GM19372 (cell line): ENCODE measurements around the gene CYP2W1.

Source experiments
- ATAC-seq: cut with Tn5 transposase; IDR thresholded peaks from one replicate; pipeline ENCODE4 v1.9.1; 2021; ENCODE audit warnings: mild to moderate bottlenecking, low read depth, moderate library complexity; ENCODE audit not compliant: unreplicated experiment

Gene CYP2W1

DNA sequence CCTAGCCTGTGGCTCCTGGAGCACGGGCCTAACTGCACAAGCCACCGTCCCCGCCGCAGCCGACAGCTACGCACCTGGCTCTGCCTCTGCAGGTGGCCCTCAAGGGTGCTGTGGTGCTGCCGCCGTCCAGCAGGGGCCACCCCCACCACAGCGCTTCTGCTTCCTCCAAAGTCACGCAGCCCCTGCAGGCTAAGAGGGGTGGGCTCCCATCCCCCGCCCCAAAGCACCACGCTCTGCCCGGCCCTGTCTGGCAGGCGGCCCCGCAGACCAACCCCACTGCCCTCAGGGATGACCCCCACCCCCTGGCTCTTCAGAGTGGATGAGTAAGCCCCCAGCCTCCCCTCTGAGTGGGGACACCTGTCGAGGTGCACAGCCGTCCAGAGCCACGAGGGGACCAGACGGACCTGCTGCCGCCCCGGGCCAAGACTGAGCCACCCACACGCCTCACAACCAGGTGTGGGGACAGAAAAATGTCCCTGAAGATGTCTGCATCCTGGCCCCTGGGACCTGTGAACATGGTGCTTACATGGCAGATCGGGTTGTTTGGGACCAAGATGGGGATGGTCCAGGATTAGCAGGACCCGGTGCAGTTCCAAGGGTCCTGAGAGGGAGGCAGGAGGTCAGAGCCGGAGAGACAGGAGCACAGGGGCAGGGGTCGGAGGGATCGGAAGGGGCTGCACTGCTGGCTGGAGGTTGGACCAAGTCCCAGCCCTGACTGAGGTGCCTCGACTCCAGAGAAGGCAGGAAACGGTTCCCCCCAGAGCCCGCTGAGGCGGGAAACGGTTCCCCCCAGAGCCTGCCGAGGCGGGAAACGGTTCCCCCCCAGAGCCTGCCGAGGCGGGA, 19.5 kb upstream of the CYP2W1 start:
- no peak for ATAC-seq

DNA sequence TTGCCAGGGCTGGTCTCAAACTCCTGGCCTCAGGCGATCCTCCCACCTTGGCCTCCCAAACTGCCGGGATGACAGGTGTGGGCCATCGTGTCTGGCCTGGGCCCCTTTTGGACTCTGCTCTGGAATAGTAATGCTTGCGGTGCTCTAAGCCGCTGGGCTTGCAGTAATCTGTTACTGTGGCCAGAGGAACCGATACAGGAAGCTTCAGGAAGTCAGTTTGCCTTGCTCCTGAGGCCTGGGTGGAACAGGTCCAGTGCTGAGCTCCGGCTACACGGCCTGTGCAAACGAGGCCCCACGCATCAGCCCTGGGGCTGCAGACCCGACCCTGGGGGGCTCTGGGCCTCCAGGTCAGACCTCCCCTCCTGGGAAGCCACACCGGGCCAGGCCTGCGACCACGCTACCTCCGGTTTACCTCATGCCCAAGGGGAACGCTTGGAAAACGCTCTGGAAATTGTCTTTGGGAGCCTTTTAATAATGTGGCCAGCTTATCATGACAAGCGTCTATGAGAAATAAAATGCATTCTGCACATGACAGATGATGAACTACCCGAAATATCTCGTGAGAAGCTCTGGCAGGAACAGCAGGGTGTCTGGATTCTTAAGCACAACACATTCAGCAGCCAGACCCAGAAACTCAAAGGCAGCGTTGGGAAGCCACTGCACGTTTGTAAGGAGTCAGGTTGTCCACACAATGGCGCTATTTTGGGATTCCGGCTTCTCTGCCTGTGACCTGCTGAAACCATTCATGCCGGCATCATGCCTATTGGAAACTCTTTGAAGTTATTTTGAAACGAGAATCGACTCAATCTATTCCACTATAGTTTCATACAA, 18.4 kb upstream of the CYP2W1 start:
- no peak for ATAC-seq

DNA sequence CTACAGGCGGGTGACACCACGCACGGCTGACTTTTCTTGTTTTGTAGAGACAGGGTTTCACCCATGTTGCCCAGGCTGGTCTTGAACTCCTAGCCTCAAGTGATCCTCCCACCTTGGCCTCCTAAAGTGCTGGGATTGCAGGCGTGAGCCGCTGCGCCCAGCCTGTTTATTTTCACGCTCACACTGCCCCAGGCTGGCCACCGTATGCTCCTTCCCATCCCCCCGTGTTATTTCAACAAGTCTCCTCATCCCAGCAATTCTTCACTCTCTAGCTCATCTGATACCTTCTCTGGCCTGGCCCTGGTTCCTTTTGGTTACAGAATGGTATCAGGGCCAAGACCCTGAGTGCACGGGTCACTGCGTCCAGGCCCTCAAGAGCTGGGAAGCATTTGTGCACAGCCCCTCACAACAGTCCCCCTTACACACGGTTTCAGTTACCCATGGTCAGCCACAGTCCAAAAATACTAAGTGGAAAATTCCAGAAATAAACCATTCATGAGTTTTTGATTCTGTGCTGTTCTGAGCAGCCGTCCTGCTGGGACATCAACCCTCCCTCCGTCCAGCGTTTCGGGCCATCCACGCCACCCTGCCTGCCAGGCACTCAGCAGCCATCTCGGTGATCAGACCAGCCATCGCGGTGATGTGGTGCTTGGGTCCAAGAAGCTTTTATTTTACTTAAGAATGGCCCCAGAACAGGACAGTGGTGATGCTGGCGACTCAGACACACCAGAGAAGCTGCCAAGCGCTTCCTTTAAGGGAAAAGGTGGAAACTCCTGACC, 16.5 kb upstream of the CYP2W1 start:
- ATAC-seq = no peak

DNA sequence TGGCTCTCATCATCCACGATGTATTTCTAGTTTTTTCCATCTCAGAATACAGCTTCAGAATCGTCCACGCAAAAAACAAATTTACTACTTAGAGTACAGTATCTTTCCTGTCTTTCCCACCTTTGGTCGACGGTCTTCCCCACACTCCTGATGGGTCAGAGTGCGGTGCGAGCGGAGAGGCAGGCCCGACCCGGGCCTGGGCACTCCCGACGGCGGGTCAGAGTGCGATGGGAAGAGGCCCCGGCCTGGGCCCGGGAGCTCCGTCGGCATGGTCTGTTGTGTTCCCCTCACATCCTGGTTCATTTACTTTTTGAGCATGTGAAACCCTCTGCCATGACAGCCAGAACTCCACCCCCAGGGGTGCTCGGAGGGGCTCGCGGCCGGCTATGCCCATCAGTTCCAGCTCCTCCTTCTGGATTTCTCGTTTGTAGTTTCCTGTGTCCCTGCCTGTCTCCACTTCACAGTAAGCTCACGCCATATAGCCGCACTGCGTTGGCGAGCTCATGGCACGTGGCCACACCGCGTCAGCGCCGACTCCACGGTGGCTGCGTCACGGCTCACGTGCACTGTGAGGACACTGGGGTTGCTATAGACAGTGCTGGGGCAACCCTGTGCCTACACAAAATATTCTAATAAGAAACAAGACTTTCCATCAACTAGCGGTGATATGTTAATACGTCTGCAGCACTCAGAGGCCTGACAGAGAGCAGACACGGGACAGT, 15.5 kb upstream of the CYP2W1 start:
- ATAC-seq = no peak

DNA sequence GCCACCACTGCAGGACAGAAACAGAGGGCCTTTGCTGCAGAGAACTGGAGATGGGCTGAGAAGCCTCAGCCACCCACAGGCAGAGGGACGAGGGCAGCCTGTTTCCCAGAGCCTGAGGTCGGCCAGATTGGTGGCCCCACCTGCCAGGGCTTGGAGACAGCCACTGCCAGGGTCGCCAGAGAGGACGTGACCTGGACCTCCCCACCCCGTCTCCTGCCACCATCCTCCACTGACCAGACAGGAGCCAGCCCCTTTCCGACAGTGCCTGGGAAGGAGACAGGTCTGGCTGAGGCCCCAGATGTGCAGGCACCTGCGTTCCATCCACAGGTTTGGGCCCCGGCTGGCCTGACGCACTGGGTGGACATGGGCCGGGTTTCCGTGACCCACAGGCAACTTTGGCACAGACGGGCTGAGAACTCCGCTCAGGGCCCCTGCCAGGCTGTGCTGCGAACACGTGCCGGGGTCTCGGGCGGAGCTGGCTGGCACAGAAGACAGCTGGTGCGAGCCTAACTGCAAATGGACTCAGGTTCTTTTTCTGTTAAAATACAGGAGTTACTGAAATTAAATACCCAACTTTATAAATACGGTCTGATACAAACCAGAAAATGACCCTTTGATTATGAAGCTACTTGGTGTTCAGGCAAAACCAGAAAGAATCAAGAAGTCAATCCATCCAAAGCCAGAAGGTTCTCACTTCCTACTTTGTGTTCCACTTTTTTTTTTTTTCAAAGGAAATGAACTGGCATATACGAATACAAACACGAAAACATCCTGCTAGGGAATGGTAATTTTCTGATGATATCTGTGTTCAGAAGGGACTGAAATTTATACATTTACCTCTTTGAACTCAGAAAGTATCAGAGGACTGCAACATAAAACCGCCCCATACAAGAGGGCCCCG, 14.5 kb upstream of the CYP2W1 start:
- no peak for ATAC-seq

DNA sequence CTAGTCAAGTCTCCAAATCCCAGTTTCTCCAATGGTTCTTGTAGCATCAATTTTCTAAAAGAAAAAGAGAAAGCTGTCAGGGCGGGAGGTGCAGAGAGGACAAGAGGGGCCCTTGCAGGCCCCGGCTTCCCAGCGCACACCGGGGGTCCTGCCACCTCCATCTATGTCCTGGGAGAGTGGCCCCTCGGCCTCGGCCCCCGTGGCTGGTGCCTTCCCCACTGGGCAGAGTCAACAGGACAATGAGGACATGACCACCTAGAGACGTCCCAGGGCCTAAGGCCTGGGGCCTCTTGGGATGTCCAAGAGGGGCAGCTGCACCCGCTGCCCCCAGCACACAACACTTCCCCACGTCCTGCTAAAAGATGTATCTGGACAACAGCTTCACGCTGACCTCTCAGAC, 13.6 kb upstream of the CYP2W1 start:
- no peak for ATAC-seq

DNA sequence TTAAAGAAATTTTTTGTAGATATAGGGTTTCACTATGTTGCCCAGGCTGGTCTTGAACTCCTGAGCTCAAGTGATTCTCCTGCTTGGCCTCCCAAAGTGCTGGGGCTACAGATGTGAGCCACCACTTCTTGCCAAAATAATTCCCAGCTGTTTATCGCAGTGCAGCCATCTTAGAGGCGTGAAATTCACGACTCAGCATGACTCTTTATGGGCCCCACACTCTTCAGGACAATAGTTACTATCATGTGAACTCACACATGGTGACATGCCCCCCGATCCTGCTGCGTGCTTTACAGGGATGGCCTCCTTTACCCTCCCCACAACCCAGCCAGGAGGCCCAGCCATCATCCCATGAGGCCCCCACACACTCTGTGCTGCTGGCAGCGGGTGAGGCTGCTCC, 12.2 kb upstream of the CYP2W1 start:
- ATAC-seq = no peak

DNA sequence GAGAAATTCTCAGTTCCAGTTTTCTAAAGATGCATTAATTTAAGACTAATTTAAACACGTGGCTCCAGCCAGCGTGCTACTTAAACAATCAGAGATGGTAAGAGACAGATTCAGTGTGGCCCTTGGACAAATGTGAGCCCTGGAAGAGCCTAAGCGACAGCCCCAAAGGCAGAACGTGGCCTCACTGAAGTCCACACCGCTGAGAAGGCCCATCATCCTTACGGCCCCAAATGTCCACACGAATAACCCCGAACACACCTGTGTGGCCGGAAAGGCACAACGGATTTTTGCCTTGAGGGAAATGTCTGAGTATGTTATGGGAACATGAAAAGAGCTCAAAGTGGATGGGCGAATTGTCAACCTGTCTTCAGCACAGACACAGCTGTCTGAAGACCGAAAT, 10.9 kb upstream of the CYP2W1 start:
- ATAC-seq = no peak

DNA sequence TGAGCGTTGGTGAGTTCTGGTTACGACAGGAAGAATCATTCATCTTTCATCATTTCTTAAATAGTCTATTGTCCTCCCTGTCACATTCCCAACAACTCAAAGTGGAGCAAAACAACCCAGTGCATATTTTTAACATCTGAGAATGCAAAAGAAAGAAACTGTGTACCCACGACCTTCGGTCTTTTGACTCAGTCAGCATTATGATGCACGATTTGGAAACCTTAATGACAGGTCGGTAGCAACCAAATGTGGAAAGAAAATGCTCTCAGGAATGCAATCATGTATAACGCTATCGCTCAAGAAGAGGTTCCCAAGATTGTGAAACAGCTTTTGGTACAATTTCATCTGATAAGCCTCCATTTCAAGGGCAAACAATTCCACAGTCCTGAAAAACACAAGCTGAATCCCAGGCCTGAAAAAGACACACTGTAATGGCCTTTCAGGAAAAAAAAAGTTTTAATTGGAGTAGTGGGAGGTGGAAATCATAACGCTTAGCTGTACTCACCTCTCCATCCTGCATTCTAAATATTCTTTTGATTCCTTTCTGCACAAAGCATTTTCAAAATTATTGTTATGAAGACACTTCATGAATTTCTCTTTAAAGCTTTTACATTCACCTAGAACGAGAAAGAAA, 10.2 kb upstream of the CYP2W1 start:
- ATAC-seq = no peak

DNA sequence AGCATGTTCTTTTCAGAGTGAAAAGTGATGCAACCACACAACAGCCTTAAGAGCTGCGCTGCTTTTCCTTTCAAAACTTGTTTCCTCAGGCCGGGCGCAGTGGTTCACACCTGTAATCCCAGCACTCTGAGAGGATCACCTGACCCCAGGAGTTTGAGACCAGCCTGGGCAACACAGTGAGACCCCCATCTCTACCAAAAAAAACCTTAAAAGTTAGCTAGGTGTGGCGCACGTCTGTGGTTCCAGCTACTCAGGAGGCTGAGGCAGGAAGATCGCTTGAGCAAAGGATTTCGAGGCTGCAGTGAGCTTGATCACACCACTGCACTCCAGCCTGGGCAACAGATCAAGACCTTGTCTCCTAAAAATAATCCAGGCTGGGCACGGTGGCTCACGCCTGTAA, 9.7 kb upstream of the CYP2W1 start:
- no peak for ATAC-seq

DNA sequence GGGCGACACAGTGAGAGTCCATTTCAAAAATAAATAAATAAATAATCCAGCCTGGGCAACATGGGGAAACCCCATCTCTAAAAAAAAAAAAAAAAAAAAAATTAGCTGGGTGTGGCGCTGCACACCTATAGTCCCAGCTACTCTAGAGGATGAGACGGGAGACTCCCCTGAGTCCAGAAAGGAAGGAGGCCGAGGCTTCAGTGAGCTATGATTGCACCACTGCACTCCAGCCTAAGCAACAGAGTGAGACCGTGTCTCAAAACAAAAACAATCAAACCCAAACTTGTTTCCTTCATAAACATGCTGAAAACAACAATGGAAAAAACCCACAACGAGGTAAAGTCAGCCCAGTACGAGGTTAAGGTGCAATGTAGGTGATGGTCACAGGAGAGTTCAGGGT, 8.8 kb upstream of the CYP2W1 start:
- ATAC-seq = no peak

DNA sequence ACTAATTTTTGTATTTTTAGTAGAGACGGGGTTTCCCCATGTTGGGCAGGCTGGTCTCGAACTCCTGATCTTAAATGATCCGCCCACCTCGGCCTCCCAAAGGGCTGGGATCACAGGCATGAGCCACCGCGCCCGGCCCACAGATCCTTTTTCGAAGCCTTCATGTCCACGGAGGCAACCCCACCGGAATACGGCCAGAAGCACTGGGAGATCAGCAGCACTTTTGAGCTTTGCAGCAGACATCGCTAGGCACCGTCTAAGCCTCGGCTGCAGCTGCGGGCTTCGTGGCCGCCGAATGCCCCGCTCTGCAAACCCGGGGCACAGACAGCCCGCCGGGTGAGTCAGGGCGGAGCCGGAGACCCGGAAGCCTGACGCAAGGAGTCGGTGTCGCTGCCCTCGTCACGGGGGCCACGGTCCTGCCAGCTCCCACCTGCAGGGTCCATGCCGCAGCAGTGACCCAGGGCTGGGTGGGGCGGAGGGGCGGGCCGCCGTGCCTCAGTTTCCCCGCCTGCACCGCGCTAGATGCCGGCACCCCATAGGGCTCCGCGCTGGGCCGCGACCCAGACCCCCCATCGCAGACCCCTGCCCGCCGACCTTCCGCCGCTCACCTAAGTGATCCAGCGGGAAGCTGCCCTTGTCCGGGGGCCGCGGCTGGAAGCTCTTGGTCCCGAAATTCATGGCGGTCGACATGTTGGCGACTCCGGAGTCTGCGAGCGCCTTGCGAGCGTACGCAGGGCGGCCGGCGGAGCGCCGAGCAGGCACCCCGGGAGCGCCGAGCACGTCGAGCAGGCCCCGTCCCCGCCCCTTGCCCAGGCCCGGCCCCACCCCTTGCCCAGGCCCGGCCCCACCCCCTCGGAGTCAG, 7.9 kb upstream of the CYP2W1 start, which contains the start of gene COX19:
Gene COX19, minus strand, starts transcription at position 730 of the 862 bp plus-strand sequence. Its CDS starts 40 bp downstream, at position 690.
- ATAC-seq = peak; percentile 74

DNA sequence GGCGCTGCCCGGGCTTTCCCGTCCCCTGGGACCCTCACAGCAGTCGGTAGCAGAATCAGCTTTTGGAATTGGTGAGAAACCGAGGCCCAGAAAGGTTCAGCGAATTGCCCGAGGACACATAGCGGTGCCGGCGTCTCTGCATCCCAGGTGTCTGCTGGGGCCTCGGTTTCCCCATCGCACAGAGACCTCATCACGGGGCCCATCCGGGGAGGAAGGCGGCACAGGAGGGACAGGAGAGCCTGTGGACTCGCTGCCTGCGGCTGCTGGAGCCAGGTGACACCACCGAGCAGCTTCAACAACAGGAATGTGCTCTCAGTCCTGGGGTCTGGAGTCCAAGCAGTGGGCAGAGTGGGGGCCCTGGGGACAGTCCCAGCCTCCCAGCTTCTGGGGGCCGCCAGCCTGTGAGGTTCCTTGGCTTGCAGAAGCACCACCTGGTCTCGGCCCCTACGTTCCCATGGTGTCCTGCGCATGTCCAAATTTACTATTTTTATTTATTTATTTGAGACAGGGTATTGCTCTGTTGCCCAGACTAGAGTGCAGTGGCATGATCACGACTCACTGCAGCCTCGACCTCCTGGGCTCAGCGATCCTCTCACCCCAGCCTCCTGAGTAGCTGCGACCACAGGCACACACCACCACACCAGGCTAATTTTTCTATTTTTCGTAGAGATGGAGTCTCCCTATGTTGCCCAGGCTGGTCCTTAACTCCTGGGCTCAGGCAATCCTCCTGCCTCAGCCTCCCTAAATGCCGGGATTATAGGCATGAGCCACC, 7.1 kb upstream of the CYP2W1 start:
- no peak for ATAC-seq

DNA sequence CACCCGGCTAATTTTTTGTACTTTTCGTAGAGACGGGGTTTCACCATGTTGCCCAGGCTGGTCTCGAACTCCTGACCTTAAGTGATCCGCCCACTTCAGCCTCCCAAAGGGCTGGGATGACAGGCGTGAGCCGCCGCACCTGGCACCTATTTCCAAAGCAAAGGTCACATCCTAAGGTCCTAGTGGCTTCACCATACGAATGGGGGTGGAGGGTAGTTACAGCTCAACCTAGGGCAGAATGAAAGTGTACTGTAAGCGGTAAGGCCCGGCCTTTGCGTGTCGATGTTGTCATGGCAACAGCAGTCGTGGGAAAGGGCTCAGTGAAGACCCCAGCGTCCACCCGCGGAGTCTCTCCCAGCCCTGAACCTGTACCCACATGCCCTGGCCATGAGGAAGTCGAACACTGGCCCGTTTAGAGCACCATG, 6.1 kb upstream of the CYP2W1 start:
- ATAC-seq = no peak

DNA sequence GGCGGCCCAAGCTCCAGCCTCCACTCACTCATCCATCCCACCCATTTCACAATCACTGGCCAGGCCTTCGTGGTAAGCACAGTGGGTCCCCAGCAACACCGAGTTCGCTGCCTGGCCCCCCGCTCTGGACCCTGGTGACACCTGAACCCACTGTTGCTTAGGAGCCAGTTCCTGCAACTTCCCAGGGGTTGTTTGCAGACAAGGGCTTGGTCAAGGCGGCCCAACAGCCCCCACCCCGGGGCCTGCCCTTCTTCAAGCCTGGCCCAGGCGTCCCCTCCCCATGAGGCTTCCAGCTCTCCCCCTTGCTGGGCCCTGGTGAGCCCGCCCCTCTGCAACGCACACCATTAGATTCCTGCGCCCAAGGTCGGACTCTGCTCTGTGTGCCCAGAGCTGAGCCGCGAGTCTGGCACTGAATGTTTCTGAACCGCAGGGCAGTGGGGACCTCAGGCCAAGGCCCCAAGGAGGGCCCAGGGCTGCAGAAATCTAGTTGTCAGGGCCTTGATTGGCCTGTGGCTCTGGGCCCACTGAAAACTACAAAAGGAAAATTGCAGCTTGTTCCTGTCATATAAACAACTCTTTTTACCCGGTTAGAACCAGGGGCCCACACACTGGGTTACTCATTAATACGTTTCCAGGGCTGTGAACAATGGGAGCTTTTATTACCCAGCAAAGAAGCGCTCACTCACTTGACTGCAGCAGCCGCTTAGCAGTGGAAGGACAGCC, 5.5 kb upstream of the CYP2W1 start:
- ATAC-seq = no peak

DNA sequence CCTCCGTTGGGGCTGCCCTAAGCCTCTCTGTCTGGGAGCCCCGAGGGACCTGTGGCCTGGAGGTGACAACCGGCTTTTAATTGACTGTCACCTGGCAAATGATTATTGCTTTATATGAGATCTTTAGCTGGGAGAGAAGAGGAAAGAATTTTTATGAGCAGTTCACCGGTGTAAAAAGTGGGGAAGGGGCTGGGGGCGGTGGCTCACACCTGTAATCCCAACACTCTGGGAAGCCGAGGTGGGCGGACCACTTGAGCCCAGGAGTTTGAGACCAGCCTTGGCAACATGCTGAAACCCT, 5.0 kb upstream of the CYP2W1 start:
- ATAC-seq = no peak
